ENCODE results near the gene DNAJC9. TPM values are rescaled to one million over a fixed set of nuclear protein-coding genes. Genes with fewer than 3 reads are reported as not detected.

Gene DNAJC9
- total RNA-seq, result 28.2 and 53.1 TPM in 2 replicates

GRCh38 chr10:73246646-73247508 is at the start of gene DNAJC9:
Gene DNAJC9 (minus strand): TSS chr10:73247255. CDS start chr10:73247189, 66 bp downstream.

GRCh38 chr10:73252445-73253224 is 5.6 kb upstream of the DNAJC9 start, which contains the start of gene MRPS16:
Gene MRPS16 (minus strand): TSS chr10:73252644. CDS start chr10:73252482, 162 bp downstream.

Other genes starting within 250 kb of the DNAJC9 start
- 57.9 and 284 TPM in 2 replicates for gene P4HA1, start 150.4 kb downstream of the DNAJC9 start, total RNA-seq
- 0.63 and 1.6 TPM in 2 replicates for gene NUDT13, start 136.8 kb downstream of the DNAJC9 start, total RNA-seq
- gene ECD, start 79.2 kb downstream of the DNAJC9 start, total RNA-seq, result 21.2 and 22.0 TPM in 2 replicates
- 22.5 and 28.7 TPM in 2 replicates for gene FAM149B1, start 79.1 kb downstream of the DNAJC9 start, total RNA-seq
- gene MRPS16, start 5.4 kb upstream of the DNAJC9 start, total RNA-seq, result 49.2 and 67.1 TPM in 2 replicates
- 0.19 and 0.27 TPM in 2 replicates for gene CFAP70, start 111.6 kb upstream of the DNAJC9 start, total RNA-seq
- gene ANXA7, start 166.8 kb upstream of the DNAJC9 start, total RNA-seq, result 62.8 and 72.2 TPM in 2 replicates
- gene MSS51, start 186.3 kb upstream of the DNAJC9 start, total RNA-seq, result 0.54 and 1.2 TPM in 2 replicates
- gene PPP3CB, start 248.8 kb upstream of the DNAJC9 start, total RNA-seq, result 10.8 and 17.9 TPM in 2 replicates